ENCODE measurements around the gene WASHC2C. TPM values are rescaled to one million over a fixed set of nuclear protein-coding genes. Genes with fewer than 3 reads are reported as not detected.
"Not testable (repeated sequence)": the region's sequence is repeated elsewhere in the genome, so short reads cannot be mapped to it uniquely, and the experiment has no call there.

WASHC2C gene
- total and polyA plus RNA-seq, 2 donors (not counting 1 experiment from before 2014, with no cell fraction given) = 57.5 to 64.1 TPM

- H3K4me1 ChIP-seq (ENCODE audit: control insufficient read depth, extremely low read depth, insufficient read depth, low read length); H3K27me3 ChIP-seq (ENCODE audit: control insufficient read depth, insufficient read depth, low read length); H3K4me3 ChIP-seq (replicated peaks in 1 of 4; ENCODE audit: control extremely low read depth in 1 of 4, insufficient read depth in 1 of 4, low read depth in 3 of 4, low read length in 4 of 4); H3K79me2 ChIP-seq (ENCODE audit: control insufficient read depth, insufficient read depth, low read length); H3K9me3 ChIP-seq (ENCODE audit: control insufficient read depth, insufficient read depth, low read depth, low read length); DNase-seq (ENCODE audit: low read depth in 2 of 2); H3K27ac ChIP-seq (ENCODE audit: insufficient read depth, low read length); H2AFZ ChIP-seq (ENCODE audit: low read length); H3K36me3 ChIP-seq (ENCODE audit: control insufficient read depth, insufficient read depth, low read length); H3K9ac ChIP-seq (ENCODE audit: insufficient read depth, low read length); H4K20me1 ChIP-seq (ENCODE audit: control insufficient read depth, extremely low read depth, insufficient read depth, low read length); H3K4me2 ChIP-seq (ENCODE audit: extremely low read depth, insufficient read depth, low read length): not testable (repeated sequence)
Observed at GRCh38 chr10:45771757-45772461, 44.8 kb downstream of the WASHC2C start.

GRCh38 chr10:45786217-45786616 lies 59.2 kb downstream of the WASHC2C start:
- H3K9me3 ChIP-seq (ENCODE audit: control insufficient read depth, insufficient read depth, low read depth, low read length); H2AFZ ChIP-seq (ENCODE audit: low read length); DNase-seq (ENCODE audit: low read depth in 2 of 2); H3K36me3 ChIP-seq (ENCODE audit: control insufficient read depth, insufficient read depth, low read length); H3K27me3 ChIP-seq (ENCODE audit: control insufficient read depth, insufficient read depth, low read length); H4K20me1 ChIP-seq (ENCODE audit: control insufficient read depth, extremely low read depth, insufficient read depth, low read length); H3K4me2 ChIP-seq (ENCODE audit: extremely low read depth, insufficient read depth, low read length); H3K4me3 ChIP-seq (replicated peaks in 1 of 4; ENCODE audit: control extremely low read depth in 1 of 4, insufficient read depth in 1 of 4, low read depth in 3 of 4, low read length in 4 of 4); H3K4me1 ChIP-seq (ENCODE audit: control insufficient read depth, extremely low read depth, insufficient read depth, low read length); H3K27ac ChIP-seq (ENCODE audit: insufficient read depth, low read length); H3K9ac ChIP-seq (ENCODE audit: insufficient read depth, low read length); H3K79me2 ChIP-seq (ENCODE audit: control insufficient read depth, insufficient read depth, low read length): not testable (repeated sequence)

GRCh38 chr10:45787212-45787741 lies 60.2 kb downstream of the WASHC2C start:
- H3K4me1 ChIP-seq (ENCODE audit: control insufficient read depth, extremely low read depth, insufficient read depth, low read length); DNase-seq (ENCODE audit: low read depth in 2 of 2); H3K4me3 ChIP-seq (replicated peaks in 1 of 4; ENCODE audit: control extremely low read depth in 1 of 4, insufficient read depth in 1 of 4, low read depth in 3 of 4, low read length in 4 of 4); H2AFZ ChIP-seq (ENCODE audit: low read length); H3K27me3 ChIP-seq (ENCODE audit: control insufficient read depth, insufficient read depth, low read length); H3K36me3 ChIP-seq (ENCODE audit: control insufficient read depth, insufficient read depth, low read length); H3K9me3 ChIP-seq (ENCODE audit: control insufficient read depth, insufficient read depth, low read depth, low read length); H4K20me1 ChIP-seq (ENCODE audit: control insufficient read depth, extremely low read depth, insufficient read depth, low read length); H3K9ac ChIP-seq (ENCODE audit: insufficient read depth, low read length); H3K4me2 ChIP-seq (ENCODE audit: extremely low read depth, insufficient read depth, low read length); H3K27ac ChIP-seq (ENCODE audit: insufficient read depth, low read length); H3K79me2 ChIP-seq (ENCODE audit: control insufficient read depth, insufficient read depth, low read length): not testable (repeated sequence)

GRCh38 chr10:45789991-45790390 lies 62.9 kb downstream of the WASHC2C start:
- not testable (repeated sequence) for H3K9ac ChIP-seq (ENCODE audit: insufficient read depth, low read length); H3K27ac ChIP-seq (ENCODE audit: insufficient read depth, low read length); H3K4me1 ChIP-seq (ENCODE audit: control insufficient read depth, extremely low read depth, insufficient read depth, low read length); H3K36me3 ChIP-seq (ENCODE audit: control insufficient read depth, insufficient read depth, low read length); H3K27me3 ChIP-seq (ENCODE audit: control insufficient read depth, insufficient read depth, low read length); H3K4me3 ChIP-seq (replicated peaks in 1 of 4; ENCODE audit: control extremely low read depth in 1 of 4, insufficient read depth in 1 of 4, low read depth in 3 of 4, low read length in 4 of 4); H2AFZ ChIP-seq (ENCODE audit: low read length); H3K79me2 ChIP-seq (ENCODE audit: control insufficient read depth, insufficient read depth, low read length); H4K20me1 ChIP-seq (ENCODE audit: control insufficient read depth, extremely low read depth, insufficient read depth, low read length); H3K9me3 ChIP-seq (ENCODE audit: control insufficient read depth, insufficient read depth, low read depth, low read length); H3K4me2 ChIP-seq (ENCODE audit: extremely low read depth, insufficient read depth, low read length); DNase-seq (ENCODE audit: low read depth in 2 of 2)

- H3K27me3 ChIP-seq (ENCODE audit: control insufficient read depth, insufficient read depth, low read length); H3K4me3 ChIP-seq (replicated peaks in 1 of 4; ENCODE audit: control extremely low read depth in 1 of 4, insufficient read depth in 1 of 4, low read depth in 3 of 4, low read length in 4 of 4); H4K20me1 ChIP-seq (ENCODE audit: control insufficient read depth, extremely low read depth, insufficient read depth, low read length); H3K9me3 ChIP-seq (ENCODE audit: control insufficient read depth, insufficient read depth, low read depth, low read length); H3K27ac ChIP-seq (ENCODE audit: insufficient read depth, low read length); H3K4me2 ChIP-seq (ENCODE audit: extremely low read depth, insufficient read depth, low read length); H3K4me1 ChIP-seq (ENCODE audit: control insufficient read depth, extremely low read depth, insufficient read depth, low read length); H3K79me2 ChIP-seq (ENCODE audit: control insufficient read depth, insufficient read depth, low read length); H3K9ac ChIP-seq (ENCODE audit: insufficient read depth, low read length); H3K36me3 ChIP-seq (ENCODE audit: control insufficient read depth, insufficient read depth, low read length); H2AFZ ChIP-seq (ENCODE audit: low read length); DNase-seq (ENCODE audit: low read depth in 2 of 2): not testable (repeated sequence)
Observed at GRCh38 chr10:45790694-45791426, 63.8 kb downstream of the WASHC2C start.

- not testable (repeated sequence) for H4K20me1 ChIP-seq (ENCODE audit: control insufficient read depth, extremely low read depth, insufficient read depth, low read length); H3K4me3 ChIP-seq (replicated peaks in 1 of 4; ENCODE audit: control extremely low read depth in 1 of 4, insufficient read depth in 1 of 4, low read depth in 3 of 4, low read length in 4 of 4); DNase-seq (ENCODE audit: low read depth in 2 of 2); H3K27me3 ChIP-seq (ENCODE audit: control insufficient read depth, insufficient read depth, low read length); H3K4me1 ChIP-seq (ENCODE audit: control insufficient read depth, extremely low read depth, insufficient read depth, low read length); H3K27ac ChIP-seq (ENCODE audit: insufficient read depth, low read length); H3K9ac ChIP-seq (ENCODE audit: insufficient read depth, low read length); H2AFZ ChIP-seq (ENCODE audit: low read length); H3K4me2 ChIP-seq (ENCODE audit: extremely low read depth, insufficient read depth, low read length); H3K79me2 ChIP-seq (ENCODE audit: control insufficient read depth, insufficient read depth, low read length); H3K9me3 ChIP-seq (ENCODE audit: control insufficient read depth, insufficient read depth, low read depth, low read length); H3K36me3 ChIP-seq (ENCODE audit: control insufficient read depth, insufficient read depth, low read length)
Observed at GRCh38 chr10:45794761-45795160, 67.7 kb downstream of the WASHC2C start.
